ENCODE results near the gene GOLGA2. TPM values are rescaled to one million over a fixed set of nuclear protein-coding genes. Genes with fewer than 3 reads are reported as not detected.

The GOLGA2 gene
- total RNA-seq (2014; rRNA removed) (60.5 and 86.1 TPM in 2 replicates), Bru-seq, nascent RNA (percentile 91 among the genes with signal in this experiment), BruChase-seq, experiment 1, labeled RNA remaining after a 6-hour chase (percentile 95 among the genes with signal in this experiment), BruChase-seq, experiment 2, labeled RNA remaining after a 2-hour chase (percentile 94 among the genes with signal in this experiment)
- long read RNA-seq, full-length matches to known transcripts = 11 of 107 reads
- long read RNA-seq, partial matches to known transcripts = 31 of 107 reads
- long read RNA-seq, other reads (novel, unspliced or antisense) = 65 of 107 reads

DNA sequence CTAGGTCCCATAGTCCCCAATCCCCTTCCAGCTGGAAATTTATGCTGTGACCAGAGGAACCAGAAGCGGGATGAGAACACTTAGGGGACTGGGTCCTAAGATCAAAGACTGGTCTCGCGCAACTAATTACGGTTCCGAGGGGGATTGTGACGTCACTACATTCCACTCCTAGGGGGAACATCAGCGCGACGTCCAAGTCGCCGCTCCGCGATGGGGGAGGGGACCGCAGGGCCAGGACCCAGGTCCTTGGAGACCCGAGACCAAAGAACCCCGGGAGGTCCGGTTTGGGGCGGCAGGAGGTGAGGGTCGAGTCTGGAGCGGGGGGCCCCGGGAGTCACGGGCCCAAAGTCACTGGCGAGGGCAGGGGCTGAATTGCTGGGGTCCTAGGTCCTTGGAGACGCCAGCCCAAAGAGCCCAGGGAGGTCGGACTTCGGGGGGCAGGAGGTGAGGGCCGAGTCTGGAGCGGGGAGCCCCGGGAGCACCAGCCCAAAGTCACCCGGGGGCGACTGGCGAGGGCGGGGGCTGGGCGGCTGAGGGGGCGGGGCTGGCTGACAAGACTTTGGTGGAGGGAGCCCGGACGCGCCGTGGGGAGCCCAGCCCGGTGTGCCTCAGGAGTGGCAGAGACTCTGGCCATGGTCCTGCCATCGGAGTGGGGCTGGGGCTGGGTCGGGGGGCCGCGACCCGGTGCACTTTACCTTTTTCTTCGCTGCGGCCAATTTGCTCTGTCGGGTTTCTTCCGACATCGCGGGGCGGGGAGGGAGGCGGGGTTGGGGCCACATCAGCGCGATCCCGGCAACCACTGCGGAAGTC is at the start of gene GOLGA2:
Gene GOLGA2, minus strand, starts transcription at position 810 of the 810 bp plus-strand sequence. Its CDS starts 31 bp downstream, at position 779.
- peaks cover 6% of the 10 kb centered on the region for H3F3A ChIP-seq (ENCODE audit: low read length, unreplicated experiment)
- BruUV-seq (replicated peaks) = no TSS peak
- no peaks in the 10 kb centered on the region for H3K9me2 ChIP-seq (replicated peaks; ENCODE audit: low read length)
- no peak for DNase-seq
- intact Hi-C loops (cut with micrococcal nuclease) = loop anchor here (5.0 kb wide), 1 partner anchor 73 kb away; the partner anchor contains the start of gene DNM1
- H3K27ac ChIP-seq (ENCODE audit: low read length) = peak within 1 kb of the TSS; percentile 43
- H3K4me1 ChIP-seq (ENCODE audit: insufficient read depth, low read length) = peaks cover 29% of the 10 kb centered on the region
- H3K27me3 ChIP-seq (ENCODE audit: low read length) = no peaks in the 10 kb centered on the region
- no peaks in the 10 kb centered on the region for H4K20me1 ChIP-seq (ENCODE audit: low read length)
- H3K4me3 ChIP-seq (ENCODE audit: low read length) = peak within 1 kb of the TSS; percentile 99
- ChIA-PET POLR2A (ENCODE audit: unreplicated experiment) (interaction anchor here (0.5 kb wide), 1 partner anchor 1899 kb away, joined by 6 read pairs; no protein-coding TSS in a partner anchor), CTCF (interaction anchor here (0.8 kb wide), 1 partner anchor 66 kb away, joined by 5 read pairs; no protein-coding TSS in a partner anchor)
- ATAC-seq = peak; percentile 52
- no peaks in the 10 kb centered on the region for H3K9me3 ChIP-seq (ENCODE audit: low read length)
- TF ChIP-seq, protein P1, sequence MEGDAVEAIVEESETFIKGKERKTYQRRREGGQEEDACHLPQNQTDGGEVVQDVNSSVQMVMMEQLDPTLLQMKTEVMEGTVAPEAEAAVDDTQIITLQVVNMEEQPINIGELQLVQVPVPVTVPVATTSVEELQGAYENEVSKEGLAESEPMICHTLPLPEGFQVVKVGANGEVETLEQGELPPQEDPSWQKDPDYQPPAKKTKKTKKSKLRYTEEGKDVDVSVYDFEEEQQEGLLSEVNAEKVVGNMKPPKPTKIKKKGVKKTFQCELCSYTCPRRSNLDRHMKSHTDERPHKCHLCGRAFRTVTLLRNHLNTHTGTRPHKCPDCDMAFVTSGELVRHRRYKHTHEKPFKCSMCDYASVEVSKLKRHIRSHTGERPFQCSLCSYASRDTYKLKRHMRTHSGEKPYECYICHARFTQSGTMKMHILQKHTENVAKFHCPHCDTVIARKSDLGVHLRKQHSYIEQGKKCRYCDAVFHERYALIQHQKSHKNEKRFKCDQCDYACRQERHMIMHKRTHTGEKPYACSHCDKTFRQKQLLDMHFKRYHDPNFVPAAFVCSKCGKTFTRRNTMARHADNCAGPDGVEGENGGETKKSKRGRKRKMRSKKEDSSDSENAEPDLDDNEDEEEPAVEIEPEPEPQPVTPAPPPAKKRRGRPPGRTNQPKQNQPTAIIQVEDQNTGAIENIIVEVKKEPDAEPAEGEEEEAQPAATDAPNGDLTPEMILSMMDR (conservative IDR thresholded peaks at IDR 0.05; ENCODE audit: low read depth, low read length) = no peak
- no peak for TF ChIP-seq EZH2 (IDR thresholded peaks at IDR 0.05; ENCODE audit: low read length, unreplicated experiment)
- no peak for TF ChIP-seq EZH2phosphoT487 (IDR thresholded peaks at IDR 0.05; ENCODE audit: borderline replicate concordance, low read length)
- peak within 1 kb of the TSS; percentile 98 for H3K9ac ChIP-seq (ENCODE audit: low read length)
- H3K4me2 ChIP-seq (ENCODE audit: low read length) = peak within 1 kb of the TSS; percentile 98
- peaks cover 41% of the 10 kb centered on the region for H3K79me2 ChIP-seq (ENCODE audit: low read length)
- H3K36me3 ChIP-seq (ENCODE audit: low read depth, low read length) = no peaks in the 10 kb centered on the region; the same call in 1 of the 2 replicates
- peak within 1 kb of the TSS; percentile 89 for H2AFZ ChIP-seq (ENCODE audit: low read length)

DNA sequence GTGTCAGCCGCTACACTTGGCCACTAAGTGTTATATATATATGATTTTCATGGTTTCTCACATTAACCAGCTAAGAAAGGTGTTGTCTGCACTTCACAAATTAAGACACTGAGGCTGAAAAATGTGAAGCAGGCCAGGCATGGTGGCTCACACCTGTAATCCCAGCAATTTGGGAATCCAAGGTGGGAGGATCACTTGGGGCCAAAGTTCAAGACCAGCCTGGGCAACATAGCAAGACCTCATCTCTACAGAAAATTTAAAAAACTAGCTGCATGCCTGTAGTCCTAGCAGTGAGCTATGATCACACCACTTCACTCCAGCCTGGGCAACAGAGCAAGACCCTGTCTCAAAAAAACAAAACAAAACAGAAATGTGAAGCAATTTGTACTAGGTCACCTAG is 48.6 kb upstream of the GOLGA2 start:
- intact Hi-C loops (cut with micrococcal nuclease) = no loop called here
- POLR2A ChIA-PET (ENCODE audit: unreplicated experiment) = no interaction called here
- H3F3A ChIP-seq (ENCODE audit: low read length, unreplicated experiment) = no peaks in the 10 kb centered on the region
- H3K9me3 ChIP-seq (ENCODE audit: low read length) = no peaks in the 10 kb centered on the region
- CTCF ChIA-PET = no interaction called here
- no peaks in the 10 kb centered on the region for H3K27me3 ChIP-seq (ENCODE audit: low read length)
- no peaks in the 10 kb centered on the region for H4K20me1 ChIP-seq (ENCODE audit: low read length)
- no peak for DNase-seq
- no peak overlapping the region for H2AFZ ChIP-seq (ENCODE audit: low read length)
- H3K9ac ChIP-seq (ENCODE audit: low read length) = no peak overlapping the region
- no peak for ATAC-seq
- BruUV-seq (replicated peaks) = no TSS peak
- no peak overlapping the region for H3K4me3 ChIP-seq (ENCODE audit: low read length)
- H3K4me1 ChIP-seq (ENCODE audit: insufficient read depth, low read length) = peaks cover 6% of the 10 kb centered on the region; the same call in 1 of the 2 replicates
- peak overlapping the region; percentile 85; the same call in 1 of the 2 replicates for H3K4me2 ChIP-seq (ENCODE audit: low read length)
- peaks cover 4% of the 10 kb centered on the region; the same call in 1 of the 2 replicates for H3K36me3 ChIP-seq (ENCODE audit: low read depth, low read length)
- H3K79me2 ChIP-seq (ENCODE audit: low read length) = peaks cover 41% of the 10 kb centered on the region
- H3K9me2 ChIP-seq (replicated peaks; ENCODE audit: low read length) = no peaks in the 10 kb centered on the region
- no peak overlapping the region for H3K27ac ChIP-seq (ENCODE audit: low read length)
- no peak for TF ChIP-seq EZH2phosphoT487 (IDR thresholded peaks at IDR 0.05; ENCODE audit: borderline replicate concordance, low read length)
- TF ChIP-seq, protein P1 (conservative IDR thresholded peaks at IDR 0.05; ENCODE audit: low read depth, low read length) = no peak
- TF ChIP-seq EZH2 (IDR thresholded peaks at IDR 0.05; ENCODE audit: low read length, unreplicated experiment) = no peak

All from PC-3 (cell line).